Psoas muscle (tissue), 8 donors: ENCODE results near the gene FFAR1. TPM values are rescaled to one million over a fixed set of nuclear protein-coding genes. Genes with fewer than 3 reads are reported as not detected.

Experiments
- ATAC-seq, 4 donors: fragments of 200-7000 bp; cut with Tn5 transposase; one replicate each; pipeline ENCODE4 v1.9.1; 2020; ENCODE audit warnings: moderate library complexity in 3 of 4, mild to moderate bottlenecking in 2 of 4
- DNase-seq, 2 donors: peaks; one replicate each; pipeline ENCODE4 v3.0.0-alpha.2; 2020
- H3K27ac ChIP-seq: fragments of 200-600 bp; one replicate; pipeline ENCODE4 v1.8.0; 2022
- H3K27me3 ChIP-seq, 3 donors: fragments of 200-600 bp in 1 of 3; one replicate each; pipeline versions ENCODE4 v1.6.1 to v1.8.0; 2013 to 2022; ENCODE audit warnings: low read length in 2 of 3, mild to moderate bottlenecking in 2 of 3, moderate library complexity in 1 of 3; ENCODE audit not compliant: insufficient read depth in 3 of 3
- H3K36me3 ChIP-seq, 2 donors: fragments of 200-600 bp in 1 of 2; one replicate each; pipeline versions ENCODE4 v1.6.1 to v1.8.0; 2013 to 2022; ENCODE audit warnings: low read depth in 1 of 2, mild to moderate bottlenecking in 1 of 2, moderate library complexity in 1 of 2; ENCODE audit not compliant: insufficient read depth in 1 of 2
- H3K4me1 ChIP-seq: fragments of 200-600 bp; one replicate; pipeline ENCODE4 v1.8.0; 2022
- H3K4me3 ChIP-seq: fragments of 200-600 bp; one replicate; pipeline ENCODE4 v1.8.0; 2022; ENCODE audit warnings: mild to moderate bottlenecking
- H3K9me3 ChIP-seq: fragments of 200-600 bp; one replicate; pipeline ENCODE4 v1.8.0; 2022
- CTCF ChIP-seq: fragments of 200-600 bp; IDR thresholded peaks from one replicate; pipeline ENCODE4 v1.8.0; 2022; ENCODE audit warnings: antibody characterized with exemption
- WGBS, 3 donors: extraction: QIAGEN DNeasy Blood & Tissue Kit; methylation state at CpG; one replicate each; pipeline versions ENCODE4 v1.1.6 to v1.1.7; 2013; 5-methylcytosine and 5-hydroxymethylcytosine counted together
- intact Hi-C, 2 donors: fragments of 100-400 bp; cut with DNase I; formaldehyde crosslinking; loops; one replicate each; pipeline versions ENCODE4 v1.11.0 to v1.14.2; 2022
- polyA plus RNA-seq, 3 donors: library from polyadenylated mRNA; stranded (reverse); fragments of 200-250 nt; gene quantifications; one replicate each; pipeline ENCODE4 v1.2.3, GENCODE V29; 2013
- total RNA-seq, 4 donors: library from RNA; stranded (reverse); fragmentation: NEBNext Ultra II Directional in 2 of 4; extraction: Animal tissue kit (Norgen Biotek cat#: 25700) in 2 of 4; gene quantifications; one replicate each; pipeline versions ENCODE4 v1.2.1 to v1.2.4, GENCODE V29; 2021 to 2023
- donor health status: healthy with polysubstance abuse.
- donor health status: DM: no; HTN: no; CAD: no; lungs with moderate emphysema.
- donor health status: Bipolar disorder and iron deficiency.
- donor health status: healthy.
- donor health status: DM: yes; HTN: yes; CAD: no.
- donor health status: DM: no; HTN: no; CAD: no.
- donor health status: DM: no; HTN: no; CAD: no.
- donor health status: DM: yes; HTN: yes; CAD: no.

Gene FFAR1
- total and polyA plus RNA-seq, 7 donors, result not detected

GRCh38 chr19:35396240-35396885 is 48.7 kb downstream of the FFAR1 start:
- WGBS, 3 donors, result 76 to 89% (median 83%) methylated on average over 14 of the region's 14 CpGs
- no peak for ATAC-seq
- Histone ChIP-seq H3K27me3 (peaks cover 0 to 5% (median 2%) of the 10 kb centered on the region in 3 donors), H3K36me3 (no peaks in the 10 kb centered on the region), H3K4me3 (no peak overlapping the region), H3K9me3 (no peaks in the 10 kb centered on the region), H3K4me1 (no peaks in the 10 kb centered on the region), H3K27ac (no peak overlapping the region)
- no peak for DNase-seq
- intact Hi-C loops, result no loop called here
- TF ChIP-seq CTCF, result no peak

- Histone ChIP-seq H3K36me3 (no peaks in the 10 kb centered on the region), H3K27me3 (peaks cover 0 to 5% (median 2%) of the 10 kb centered on the region in 3 donors), H3K4me3 (no peak overlapping the region), H3K4me1 (no peaks in the 10 kb centered on the region), H3K9me3 (no peaks in the 10 kb centered on the region), H3K27ac (no peak overlapping the region)
- TF ChIP-seq CTCF, result no peak
- intact Hi-C loops, result no loop called here
- WGBS, 3 donors, result 25 to 39% (median 33%) methylated on average over 6 of the region's 6 CpGs
- no peak for DNase-seq
- no peak for ATAC-seq
Measured at GRCh38 chr19:35397064-35397463, 49.4 kb downstream of the FFAR1 start.

Other genes starting within 250 kb of the FFAR1 start
- not detected for gene FXYD3, start 232.1 kb upstream of the FFAR1 start, total RNA-seq
- under 1 TPM; 0.10 to 0.38 (median 0.13) TPM for gene FXYD3, start 232.1 kb upstream of the FFAR1 start, polyA plus RNA-seq
- 10 to 100 TPM in 3 of 4 donors, 1 to 10 TPM in 1; 3.3 to 22.1 (median 17.3) TPM for gene LGI4, start 212.8 kb upstream of the FFAR1 start, total RNA-seq
- 10 to 100 TPM in 1 of 3 donors, 1 to 10 TPM in 2; 3.2 to 17.1 (median 9.5) TPM for gene LGI4, start 212.8 kb upstream of the FFAR1 start, polyA plus RNA-seq
- 100 to 1,000 TPM; 409 to 860 (median 548) TPM for gene FXYD1, start 209.1 kb upstream of the FFAR1 start, total RNA-seq
- 100 to 1,000 TPM; 210 to 581 (median 299) TPM for gene FXYD1, start 209.1 kb upstream of the FFAR1 start, polyA plus RNA-seq
- under 1 TPM in 3 of 4 donors, not detected in 1; 0.56 to 0.65 (median 0.58) TPM for gene FXYD7, start 204.6 kb upstream of the FFAR1 start, total RNA-seq
- gene FXYD7, start 204.6 kb upstream of the FFAR1 start, polyA plus RNA-seq, result under 1 TPM in 1 of 3 donors, not detected in 2; 0.13 TPM
- gene FXYD5, start 193.2 kb upstream of the FFAR1 start, total RNA-seq, result 10 to 100 TPM in 3 of 4 donors, 1 to 10 TPM in 1; 9.5 to 14.8 (median 11.7) TPM
- gene FXYD5, start 193.2 kb upstream of the FFAR1 start, polyA plus RNA-seq, result 10 to 100 TPM in 2 of 3 donors, 1 to 10 TPM in 1; 6.4 to 19.1 (median 11.5) TPM
- not detected for gene FAM187B, start 119.2 kb upstream of the FFAR1 start, total RNA-seq
- gene FAM187B, start 119.2 kb upstream of the FFAR1 start, polyA plus RNA-seq, result under 1 TPM in 1 of 3 donors, not detected in 2; 0.03 TPM
- gene LSR, start 98.9 kb upstream of the FFAR1 start, total RNA-seq, result 1 to 10 TPM; 1.8 to 5.2 (median 2.7) TPM
- 1 to 10 TPM; 1.7 to 4.4 (median 2.4) TPM for gene LSR, start 98.9 kb upstream of the FFAR1 start, polyA plus RNA-seq
- 100 to 1,000 TPM; 141 to 196 (median 188) TPM for gene USF2, start 78.9 kb upstream of the FFAR1 start, total RNA-seq
- gene USF2, start 78.9 kb upstream of the FFAR1 start, polyA plus RNA-seq, result 100 to 1,000 TPM in 2 of 3 donors, 10 to 100 TPM in 1; 94.4 to 179 (median 142) TPM
- under 1 TPM in 2 of 4 donors, not detected in 2; 0.22 to 0.42 TPM for gene HAMP, start 65.4 kb upstream of the FFAR1 start, total RNA-seq
- gene HAMP, start 65.4 kb upstream of the FFAR1 start, polyA plus RNA-seq, result not detected
- gene MAG, start 55.7 kb upstream of the FFAR1 start, total RNA-seq, result under 1 TPM in 1 of 4 donors, not detected in 3; 0.11 TPM
- under 1 TPM in 2 of 3 donors, not detected in 1; 0.05 to 0.30 TPM for gene MAG, start 55.7 kb upstream of the FFAR1 start, polyA plus RNA-seq
- gene CD22, start 18.7 kb upstream of the FFAR1 start, total RNA-seq, result 1 to 10 TPM in 2 of 4 donors, under 1 TPM in 2; 0.15 to 3.2 (median 1.2) TPM
- gene CD22, start 18.7 kb upstream of the FFAR1 start, polyA plus RNA-seq, result under 1 TPM; 0.11 to 0.32 (median 0.14) TPM
- gene FFAR3, start 10.6 kb downstream of the FFAR1 start, total RNA-seq, result under 1 TPM in 2 of 4 donors, not detected in 2; 0.17 to 0.22 TPM
- under 1 TPM in 1 of 3 donors, not detected in 2; 0.04 TPM for gene FFAR3, start 10.6 kb downstream of the FFAR1 start, polyA plus RNA-seq
- gene GPR42, start 23.2 kb downstream of the FFAR1 start, total RNA-seq, result not detected
- not detected for gene GPR42, start 23.2 kb downstream of the FFAR1 start, polyA plus RNA-seq
- gene FFAR2, start 100.4 kb downstream of the FFAR1 start, total RNA-seq, result under 1 TPM in 3 of 4 donors, not detected in 1; 0.13 to 0.47 (median 0.41) TPM
- under 1 TPM; 0.07 to 0.16 (median 0.08) TPM for gene FFAR2, start 100.4 kb downstream of the FFAR1 start, polyA plus RNA-seq
- gene KRTDAP, start 142.6 kb downstream of the FFAR1 start, total RNA-seq, result not detected
- not detected for gene KRTDAP, start 142.6 kb downstream of the FFAR1 start, polyA plus RNA-seq
- gene DMKN, start 165.7 kb downstream of the FFAR1 start, total RNA-seq, result under 1 TPM in 3 of 4 donors, not detected in 1; 0.44 to 0.63 (median 0.45) TPM
- gene DMKN, start 165.7 kb downstream of the FFAR1 start, polyA plus RNA-seq, result under 1 TPM; 0.21 to 0.77 (median 0.73) TPM
- gene SBSN, start 180.4 kb downstream of the FFAR1 start, total RNA-seq, result not detected
- gene SBSN, start 180.4 kb downstream of the FFAR1 start, polyA plus RNA-seq, result under 1 TPM in 1 of 3 donors, not detected in 2; 0.09 TPM
- gene GAPDHS, start 185.6 kb downstream of the FFAR1 start, total RNA-seq, result not detected
- not detected for gene GAPDHS, start 185.6 kb downstream of the FFAR1 start, polyA plus RNA-seq
- gene TMEM147, start 197.7 kb downstream of the FFAR1 start, total RNA-seq, result 100 to 1,000 TPM in 1 of 4 donors, 10 to 100 TPM in 3; 77.1 to 103 (median 85.5) TPM
- 100 to 1,000 TPM; 143 to 245 (median 202) TPM for gene TMEM147, start 197.7 kb downstream of the FFAR1 start, polyA plus RNA-seq
- gene ATP4A, start 215.8 kb downstream of the FFAR1 start, total RNA-seq, result not detected
- not detected for gene ATP4A, start 215.8 kb downstream of the FFAR1 start, polyA plus RNA-seq
- not detected for gene PMIS2, start 238.3 kb downstream of the FFAR1 start, total RNA-seq
- not detected for gene PMIS2, start 238.3 kb downstream of the FFAR1 start, polyA plus RNA-seq